Neural cell (in vitro differentiated cells): Measurements from ENCODE around the gene MAMSTR.

Experiments
- CTCF ChIP-seq: fragments of 450-650 bp; IDR thresholded peaks from 2 replicates; pipeline ENCODE4 v1.5.1; 2014; ENCODE audit warnings: antibody characterized with exemption, mild to moderate bottlenecking, moderate library complexity; ENCODE audit not compliant: poor library complexity, severe bottlenecking
- EP300 ChIP-seq: fragments of 450-650 bp; conservative IDR thresholded peaks from 2 replicates; pipeline ENCODE4 v1.6.1; 2014; ENCODE audit warnings: antibody characterized with exemption, mild to moderate bottlenecking, moderate library complexity; ENCODE audit not compliant: poor library complexity, severe bottlenecking
- EZH2 ChIP-seq: fragments of 200-600, 300-800 bp; shearing (Covaris generic), sonication (generic); IDR thresholded peaks from 2 replicates; pipeline ENCODE4 v1.6.1; 2014; ENCODE audit warnings: antibody characterized with exemption, low read length, borderline replicate concordance, mild to moderate bottlenecking; ENCODE audit not compliant: insufficient read depth, poor library complexity, severe bottlenecking
- MXI1 ChIP-seq: fragments of 450-650 bp; conservative IDR thresholded peaks from 2 replicates; pipeline ENCODE4 v1.6.1; 2014; ENCODE audit warnings: antibody characterized with exemption, mild to moderate bottlenecking; ENCODE audit not compliant: poor library complexity, severe bottlenecking
- POLR2AphosphoS5 ChIP-seq: IDR thresholded peaks from 2 replicates; pipeline ENCODE4 v1.6.1; 2012
- REST ChIP-seq: IDR thresholded peaks from 2 replicates; pipeline ENCODE4 v1.6.1; 2012; ENCODE audit warnings: borderline replicate concordance
- SMC3 ChIP-seq: fragments of 450-650 bp; conservative IDR thresholded peaks from 2 replicates; pipeline ENCODE4 v1.6.1; 2014; ENCODE audit warnings: antibody characterized with exemption, mild to moderate bottlenecking, moderate library complexity; ENCODE audit not compliant: poor library complexity
- TAF1 ChIP-seq: IDR thresholded peaks from 2 replicates; pipeline ENCODE4 v1.6.1; 2012; ENCODE audit warnings: low read depth

- TF ChIP-seq CTCF (no peak), EP300 (no peak), EZH2 (no peak), MXI1 (no peak), REST (no peak), TAF1 (no peak), POLR2AphosphoS5 (no peak), SMC3 (no peak)
Observed at GRCh38 chr19:48751845-48752495, 32.4 kb upstream of the MAMSTR start.
